Measurements from ENCODE around the gene UTS2R.

The UTS2R gene

DNA sequence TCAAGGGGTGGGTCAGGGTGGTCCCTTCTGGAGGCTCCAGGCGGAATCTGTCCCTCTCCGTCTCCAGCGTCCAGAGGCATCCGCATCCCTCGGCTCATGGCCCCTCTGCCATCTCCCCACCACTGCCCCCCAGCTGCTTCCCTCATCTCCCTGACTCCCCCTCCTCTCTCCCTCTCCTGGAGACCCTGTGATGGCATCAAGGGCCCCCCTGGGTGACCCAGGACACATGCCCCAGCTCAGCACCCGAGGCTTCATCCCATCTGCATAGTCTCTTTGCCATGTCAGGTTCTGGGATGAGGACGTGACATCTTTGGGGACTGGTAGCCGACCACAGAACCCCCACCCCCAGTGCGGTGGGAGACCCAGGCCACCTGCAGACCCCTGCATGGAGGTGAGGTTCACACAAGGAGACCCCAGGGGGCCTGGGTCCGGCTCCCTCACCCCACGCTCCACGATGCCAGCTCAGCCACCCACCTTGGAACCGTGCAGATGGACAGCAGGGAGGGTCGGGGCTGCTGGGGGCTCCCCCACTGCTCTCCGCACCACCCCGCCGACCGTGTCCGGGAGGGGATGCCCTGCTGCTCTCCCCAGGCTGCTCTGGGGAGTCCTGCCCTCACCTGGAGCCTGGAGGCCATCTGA is 41.8 kb upstream of the UTS2R start:
- Histone ChIP-seq H3K4me3 (replicated peaks; ENCODE audit: insufficient read depth, low read length) (no peak overlapping the region), H3K27ac (replicated peaks) (no peak overlapping the region), H3K27me3 (ENCODE audit: insufficient read depth, poor library complexity, severe bottlenecking) (peaks cover 42% of the 10 kb centered on the region)
- TF ChIP-seq POLR2AphosphoS5 (IDR thresholded peaks at IDR 0.05; ENCODE audit: low read depth) = no peak
- no peak for TF ChIP-seq SPI1 (IDR thresholded peaks at IDR 0.05; ENCODE audit: borderline replicate concordance, low read depth)
- TF ChIP-seq, protein P1, sequence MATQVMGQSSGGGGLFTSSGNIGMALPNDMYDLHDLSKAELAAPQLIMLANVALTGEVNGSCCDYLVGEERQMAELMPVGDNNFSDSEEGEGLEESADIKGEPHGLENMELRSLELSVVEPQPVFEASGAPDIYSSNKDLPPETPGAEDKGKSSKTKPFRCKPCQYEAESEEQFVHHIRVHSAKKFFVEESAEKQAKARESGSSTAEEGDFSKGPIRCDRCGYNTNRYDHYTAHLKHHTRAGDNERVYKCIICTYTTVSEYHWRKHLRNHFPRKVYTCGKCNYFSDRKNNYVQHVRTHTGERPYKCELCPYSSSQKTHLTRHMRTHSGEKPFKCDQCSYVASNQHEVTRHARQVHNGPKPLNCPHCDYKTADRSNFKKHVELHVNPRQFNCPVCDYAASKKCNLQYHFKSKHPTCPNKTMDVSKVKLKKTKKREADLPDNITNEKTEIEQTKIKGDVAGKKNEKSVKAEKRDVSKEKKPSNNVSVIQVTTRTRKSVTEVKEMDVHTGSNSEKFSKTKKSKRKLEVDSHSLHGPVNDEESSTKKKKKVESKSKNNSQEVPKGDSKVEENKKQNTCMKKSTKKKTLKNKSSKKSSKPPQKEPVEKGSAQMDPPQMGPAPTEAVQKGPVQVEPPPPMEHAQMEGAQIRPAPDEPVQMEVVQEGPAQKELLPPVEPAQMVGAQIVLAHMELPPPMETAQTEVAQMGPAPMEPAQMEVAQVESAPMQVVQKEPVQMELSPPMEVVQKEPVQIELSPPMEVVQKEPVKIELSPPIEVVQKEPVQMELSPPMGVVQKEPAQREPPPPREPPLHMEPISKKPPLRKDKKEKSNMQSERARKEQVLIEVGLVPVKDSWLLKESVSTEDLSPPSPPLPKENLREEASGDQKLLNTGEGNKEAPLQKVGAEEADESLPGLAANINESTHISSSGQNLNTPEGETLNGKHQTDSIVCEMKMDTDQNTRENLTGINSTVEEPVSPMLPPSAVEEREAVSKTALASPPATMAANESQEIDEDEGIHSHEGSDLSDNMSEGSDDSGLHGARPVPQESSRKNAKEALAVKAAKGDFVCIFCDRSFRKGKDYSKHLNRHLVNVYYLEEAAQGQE (IDR thresholded peaks at IDR 0.05; ENCODE audit: insufficient replicate concordance, low read depth) = no peak
- TF ChIP-seq GABPA (IDR thresholded peaks at IDR 0.05; ENCODE audit: low read depth) = no peak
- TF ChIP-seq, protein P2, sequence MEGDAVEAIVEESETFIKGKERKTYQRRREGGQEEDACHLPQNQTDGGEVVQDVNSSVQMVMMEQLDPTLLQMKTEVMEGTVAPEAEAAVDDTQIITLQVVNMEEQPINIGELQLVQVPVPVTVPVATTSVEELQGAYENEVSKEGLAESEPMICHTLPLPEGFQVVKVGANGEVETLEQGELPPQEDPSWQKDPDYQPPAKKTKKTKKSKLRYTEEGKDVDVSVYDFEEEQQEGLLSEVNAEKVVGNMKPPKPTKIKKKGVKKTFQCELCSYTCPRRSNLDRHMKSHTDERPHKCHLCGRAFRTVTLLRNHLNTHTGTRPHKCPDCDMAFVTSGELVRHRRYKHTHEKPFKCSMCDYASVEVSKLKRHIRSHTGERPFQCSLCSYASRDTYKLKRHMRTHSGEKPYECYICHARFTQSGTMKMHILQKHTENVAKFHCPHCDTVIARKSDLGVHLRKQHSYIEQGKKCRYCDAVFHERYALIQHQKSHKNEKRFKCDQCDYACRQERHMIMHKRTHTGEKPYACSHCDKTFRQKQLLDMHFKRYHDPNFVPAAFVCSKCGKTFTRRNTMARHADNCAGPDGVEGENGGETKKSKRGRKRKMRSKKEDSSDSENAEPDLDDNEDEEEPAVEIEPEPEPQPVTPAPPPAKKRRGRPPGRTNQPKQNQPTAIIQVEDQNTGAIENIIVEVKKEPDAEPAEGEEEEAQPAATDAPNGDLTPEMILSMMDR (IDR thresholded peaks at IDR 0.05; ENCODE audit: insufficient read depth, low read length) = no peak
- no peak for DNase-seq (ENCODE audit: low read depth in 1 of 2, low spot score in 1 of 2)

DNA sequence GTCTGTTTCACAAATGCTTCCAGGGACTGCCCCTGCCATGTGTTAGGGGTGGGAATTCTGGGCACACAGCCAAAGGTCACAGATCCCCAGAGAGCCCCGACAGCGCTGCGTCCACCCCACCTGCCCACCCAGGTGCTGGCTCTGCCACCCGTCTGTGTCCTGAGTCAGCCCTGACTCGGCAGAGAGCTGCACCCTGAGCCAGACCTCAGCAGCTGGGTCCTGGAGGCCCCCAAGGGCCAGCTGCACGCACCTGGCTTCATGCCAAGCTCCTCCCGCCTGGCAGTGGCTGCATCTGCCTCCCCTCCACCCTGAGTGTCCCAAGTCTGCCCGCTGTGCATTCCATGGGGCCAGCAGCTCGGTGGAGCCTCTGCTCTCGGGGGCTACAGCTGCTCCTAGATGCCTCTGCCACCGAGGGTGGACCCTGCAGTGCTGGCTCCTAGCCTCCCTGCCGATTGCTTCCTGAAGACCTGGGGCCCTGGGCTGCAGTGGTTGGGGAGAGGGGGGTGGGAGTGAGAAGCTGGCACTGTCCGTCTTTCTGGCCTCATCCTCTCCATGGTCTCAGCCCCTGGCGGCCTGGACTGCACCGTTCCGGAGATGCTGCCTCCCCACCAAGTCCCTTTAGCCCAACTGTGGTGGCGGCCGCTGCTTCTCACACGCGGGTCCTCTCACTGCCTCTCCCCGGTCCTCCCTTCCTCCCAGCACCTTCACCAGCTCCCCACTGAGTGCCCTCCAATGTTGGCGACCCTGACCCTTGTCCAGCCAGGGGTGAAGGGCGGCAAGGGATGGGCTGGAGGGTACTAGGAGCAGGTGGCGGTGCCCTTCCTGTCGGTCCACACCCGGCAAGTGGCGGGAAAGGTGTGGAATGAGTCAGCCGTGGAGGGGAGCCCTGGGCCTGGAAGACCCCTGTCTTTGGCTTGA is 41.0 kb upstream of the UTS2R start:
- Histone ChIP-seq H3K27me3 (ENCODE audit: insufficient read depth, poor library complexity, severe bottlenecking) (peaks cover 41% of the 10 kb centered on the region), H3K4me3 (replicated peaks; ENCODE audit: insufficient read depth, low read length) (no peak overlapping the region), H3K27ac (replicated peaks) (no peak overlapping the region)
- peak in 1 of 2 experiments; percentile 37 for DNase-seq (ENCODE audit: low read depth in 1 of 2, low spot score in 1 of 2)
- TF ChIP-seq, protein P1 (IDR thresholded peaks at IDR 0.05; ENCODE audit: insufficient replicate concordance, low read depth) = no peak
- TF ChIP-seq GABPA (IDR thresholded peaks at IDR 0.05; ENCODE audit: low read depth) = no peak
- TF ChIP-seq POLR2AphosphoS5 (IDR thresholded peaks at IDR 0.05; ENCODE audit: low read depth) = peak; percentile 62; the same call in 1 of the 2 replicates
- TF ChIP-seq, protein P2 (IDR thresholded peaks at IDR 0.05; ENCODE audit: insufficient read depth, low read length) = no peak

DNA sequence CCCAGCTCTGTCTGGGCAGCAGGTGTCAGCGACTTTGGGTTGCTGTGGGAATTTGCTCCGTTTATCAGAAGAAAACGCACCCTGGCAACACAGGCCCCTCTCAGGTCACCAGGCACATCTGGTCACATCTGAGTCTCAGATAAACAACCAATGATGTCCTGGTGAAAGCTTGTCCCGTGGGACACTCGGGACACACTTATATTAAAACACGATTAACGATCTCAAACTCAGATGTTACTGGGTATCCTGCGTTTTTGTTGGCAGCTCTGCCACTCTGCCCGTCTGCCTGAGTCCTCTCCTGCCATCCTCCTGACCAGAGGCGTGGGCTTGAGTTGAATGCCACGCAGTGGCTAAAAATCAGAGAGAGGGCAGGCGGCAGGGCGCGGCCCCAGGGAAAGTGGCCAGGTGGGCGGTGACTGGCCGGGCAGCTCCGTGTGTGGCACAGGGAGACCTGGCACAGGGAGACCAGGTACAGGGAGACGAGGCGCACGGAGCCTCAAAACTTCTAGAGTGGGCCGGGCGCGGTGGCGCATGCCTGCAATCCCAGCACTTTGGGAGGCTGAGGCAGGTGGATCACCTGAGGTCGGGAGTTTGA is 40.1 kb upstream of the UTS2R start:
- Histone ChIP-seq H3K27me3 (ENCODE audit: insufficient read depth, poor library complexity, severe bottlenecking) (peaks cover 41% of the 10 kb centered on the region), H3K27ac (replicated peaks) (no peak overlapping the region), H3K4me3 (replicated peaks; ENCODE audit: insufficient read depth, low read length) (no peak overlapping the region)
- TF ChIP-seq GABPA (IDR thresholded peaks at IDR 0.05; ENCODE audit: low read depth) = no peak
- TF ChIP-seq, protein P2 (IDR thresholded peaks at IDR 0.05; ENCODE audit: insufficient read depth, low read length) = no peak
- TF ChIP-seq SPI1 (IDR thresholded peaks at IDR 0.05; ENCODE audit: borderline replicate concordance, low read depth) = no peak
- no peak for TF ChIP-seq POLR2AphosphoS5 (IDR thresholded peaks at IDR 0.05; ENCODE audit: low read depth)
- TF ChIP-seq, protein P1 (IDR thresholded peaks at IDR 0.05; ENCODE audit: insufficient replicate concordance, low read depth) = no peak
- no peak for DNase-seq (ENCODE audit: low read depth in 1 of 2, low spot score in 1 of 2)

Measured in HL-60 (cell line).